Lower leg skin (tissue), 4 donors: Measurements from ENCODE around the gene KYAT1. TPM values are rescaled to one million over a fixed set of nuclear protein-coding genes. Genes with fewer than 3 reads are reported as not detected.
A peak's percentile ranks its signal among the peaks of the same experiment; 100 is the strongest.
"Not testable (repeated sequence)": the region's sequence is repeated elsewhere in the genome, so short reads cannot be mapped to it uniquely, and the experiment has no call there.

ENCODE experiments used
- DNase-seq, 2 donors: peaks; one replicate each; pipeline ENCODE4 v3.0.0-alpha.2; 2019; ENCODE audit warnings: low spot score in 2 of 2
- H3K4me3 ChIP-seq: fragments of 200-600 bp; sonication (generic); 2 replicates; pipeline ENCODE4 v1.5.1; 2017; ENCODE audit warnings: mild to moderate bottlenecking, low read depth; ENCODE audit not compliant: poor library complexity, severe bottlenecking
- CTCF ChIP-seq, 3 donors: fragments of 450-650 bp; IDR thresholded peaks; one replicate each; pipeline ENCODE4 v1.5.1; 2016; ENCODE audit warnings: antibody characterized with exemption in 3 of 3, mild to moderate bottlenecking in 3 of 3, moderate library complexity in 2 of 3
- POLR2A ChIP-seq, 2 donors: fragments of 450-650 bp; IDR thresholded peaks; one replicate each; pipeline ENCODE4 v1.6.1; 2016 to 2017; ENCODE audit warnings: antibody characterized with exemption in 2 of 2, mild to moderate bottlenecking in 1 of 2, moderate library complexity in 1 of 2
- WGBS, 2 donors: methylation state at CpG; one replicate each; pipeline ENCODE4 v1.1.5; 2018; 5-methylcytosine and 5-hydroxymethylcytosine counted together
- intact Hi-C: fragments of 100-400 bp; cut with DNase I; formaldehyde crosslinking; loops from one replicate; pipeline ENCODE4 v1.15.0; 2023; ENCODE audit warnings: low total_unique reads
- total RNA-seq, 4 donors: library from RNA; depleted of rRNA; stranded (reverse); fragments of >200 nt; gene quantifications; one replicate each; pipeline ENCODE4 v1.1.0, GENCODE V29; 2016

Gene KYAT1
- total RNA-seq, 4 donors from 2014 or later: 8.2 to 19.4 (median 10.9) TPM

DNA sequence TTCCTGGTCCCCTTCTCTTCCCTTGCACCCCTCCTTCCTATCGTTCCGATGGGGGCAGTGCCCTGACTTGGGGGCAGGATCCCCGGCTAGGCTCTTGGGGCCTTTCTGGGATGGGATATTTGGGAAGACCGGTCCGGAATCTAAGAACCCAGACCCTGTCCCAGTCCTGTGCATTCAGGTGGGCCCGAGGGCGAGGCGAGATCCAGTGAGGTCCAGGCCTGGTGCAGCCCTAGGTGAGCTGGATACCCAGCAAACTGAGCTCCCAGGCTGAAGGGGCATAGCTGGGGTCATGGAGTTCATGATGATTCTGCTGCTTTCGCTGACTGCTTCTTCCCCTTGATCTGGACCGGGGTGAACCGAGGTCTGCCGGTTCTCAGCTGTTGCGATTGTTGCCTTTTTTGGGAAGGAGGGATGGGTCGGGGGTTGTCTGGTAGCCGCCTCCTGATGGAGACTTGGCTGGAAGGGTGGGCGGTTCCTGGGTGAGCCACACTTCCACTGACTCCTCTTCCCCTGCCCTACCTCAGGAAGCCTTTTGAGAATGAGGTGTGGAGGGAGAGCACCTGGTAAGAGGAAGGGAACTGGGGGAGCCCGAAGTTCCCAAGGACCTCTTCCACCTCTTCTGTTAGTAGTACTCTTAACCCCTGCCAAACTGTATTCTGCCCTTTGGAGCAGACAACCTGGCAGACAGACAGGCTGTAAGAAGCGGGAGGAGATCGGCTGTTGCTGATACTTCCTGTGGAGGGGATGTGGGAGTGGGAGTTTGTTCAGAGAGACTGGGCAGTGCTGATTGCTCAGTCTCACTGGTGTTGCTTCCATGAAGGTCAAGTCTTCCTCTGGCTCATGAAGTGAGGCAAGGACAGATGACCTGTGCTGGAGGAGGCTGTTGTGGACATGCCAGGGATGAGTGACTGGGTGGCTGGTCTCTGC is 1.2 kb upstream of the KYAT1 start:
- no peak for TF ChIP-seq CTCF (IDR thresholded peaks at IDR 0.05)
- TF ChIP-seq POLR2A (IDR thresholded peaks at IDR 0.05): no peak
- intact Hi-C loops: loop anchor here (5.0 kb wide), 1 partner anchor 144 kb away; the partner anchor contains the start of gene SH3GLB2

GRCh38 chr9:128877852-128878251 is 3.9 kb downstream of the KYAT1 start:
- WGBS, 2 donors: 84 to 89% methylated on average over 5 of the region's 5 CpGs
- DNase-seq: no peak
- intact Hi-C loops: no loop called here
- TF ChIP-seq POLR2A (IDR thresholded peaks at IDR 0.05) (no peak), CTCF (IDR thresholded peaks at IDR 0.05) (no peak)
- no peak overlapping the region for H3K4me3 ChIP-seq

More for the DNA sequence above, 1.2 kb upstream of the KYAT1 start:
- WGBS, 2 donors: 0 to 1% methylated on average over 19 of the region's 19 CpGs
- no peak for DNase-seq
- peak overlapping the region; percentile 88 for H3K4me3 ChIP-seq

GRCh38 chr9:128870941-128871265 is 10.8 kb downstream of the KYAT1 start:
- WGBS, 2 donors: 92 to 93% methylated on average over 7 of the region's 7 CpGs
- H3K4me3 ChIP-seq, intact Hi-C loops, DNase-seq: not testable (repeated sequence)

GRCh38 chr9:128870128-128870940 is 11.4 kb downstream of the KYAT1 start:
- no peak overlapping the region for H3K4me3 ChIP-seq
- 89 to 94% methylated on average over 7 of the region's 7 CpGs for WGBS, 2 donors
- no peak for DNase-seq
- TF ChIP-seq CTCF (IDR thresholded peaks at IDR 0.05) (no peak), POLR2A (IDR thresholded peaks at IDR 0.05) (no peak)
- intact Hi-C loops: no loop called here

GRCh38 chr9:128863647-128864046 is 18.1 kb downstream of the KYAT1 start:
- TF ChIP-seq CTCF (IDR thresholded peaks at IDR 0.05) (peak in 1 of 3 donors; percentile 92), POLR2A (IDR thresholded peaks at IDR 0.05) (no peak)
- 24 to 28% methylated on average over 10 of the region's 10 CpGs for WGBS, 2 donors
- H3K4me3 ChIP-seq: no peak overlapping the region
- peak; percentile 49 to 96 for DNase-seq
- intact Hi-C loops: loop anchor here (5.0 kb wide), 1 partner anchor 64 kb away; no protein-coding TSS in a partner anchor

GRCh38 chr9:128862401-128862851 is 19.3 kb downstream of the KYAT1 start:
- no peak for TF ChIP-seq CTCF (IDR thresholded peaks at IDR 0.05)
- no peak for TF ChIP-seq POLR2A (IDR thresholded peaks at IDR 0.05)
- WGBS, 2 donors: 47 to 75% methylated on average over 6 of the region's 6 CpGs
- intact Hi-C loops: loop anchor here (5.0 kb wide), 1 partner anchor 65 kb away; no protein-coding TSS in a partner anchor
- no peak for DNase-seq
- H3K4me3 ChIP-seq: no peak overlapping the region
